Measurements from ENCODE around the gene NIBAN1. TPM values are rescaled to one million over a fixed set of nuclear protein-coding genes. Genes with fewer than 3 reads are reported as not detected.

The NIBAN1 gene
- total RNA-seq, 1 donor from 2014 or later: 8.8 TPM

- Histone ChIP-seq H4K20me1 (ENCODE audit: insufficient read depth, low read length) (no peaks in the 10 kb centered on the region), H3K4me2 (ENCODE audit: low read length) (no peak overlapping the region), H3K4me3 (ENCODE audit: insufficient read depth, low read depth, low read length) (no peak overlapping the region), H2AFZ (ENCODE audit: low read depth, low read length) (no peak overlapping the region), H3K79me2 (ENCODE audit: insufficient read depth, low read length) (no peaks in the 10 kb centered on the region), H3K9me3 (ENCODE audit: insufficient read depth, low read depth, low read length) (no peaks in the 10 kb centered on the region), H3K27ac (ENCODE audit: low read depth, low read length) (no peak overlapping the region), H3K4me1 (ENCODE audit: insufficient read depth, low read length) (peaks cover 8% of the 10 kb centered on the region), H3K36me3 (ENCODE audit: insufficient read depth, low read length) (no peaks in the 10 kb centered on the region), H3K27me3 (ENCODE audit: insufficient read depth, low read length) (no peaks in the 10 kb centered on the region), H3K9ac (ENCODE audit: low read length) (no peak overlapping the region)
- Mint-ChIP-seq H3K4me3 (ENCODE audit: unreplicated experiment) (no peak overlapping the region), H3K27me3 (ENCODE audit: low read depth, unreplicated experiment) (no peaks in the 10 kb centered on the region), H3K4me1 (ENCODE audit: low read depth, unreplicated experiment) (peaks cover 15% of the 10 kb centered on the region), H3K27ac (ENCODE audit: unreplicated experiment) (no peak overlapping the region), H3K9me3 (ENCODE audit: unreplicated experiment) (no peaks in the 10 kb centered on the region), H3K36me3 (ENCODE audit: low read depth, unreplicated experiment) (no peaks in the 10 kb centered on the region)
- no peak for TF ChIP-seq CTCF (IDR thresholded peaks at IDR 0.05; ENCODE audit: insufficient read depth, low read depth, low read length)
- DNase-seq (ENCODE audit: low read depth) (no peak), FAIRE-seq (no peak)
Observed at GRCh38 chr1:184952428-184952827, 21.9 kb downstream of the NIBAN1 start.

GRCh38 chr1:184951788-184952187 is 22.5 kb downstream of the NIBAN1 start:
- Histone ChIP-seq H3K27me3 (ENCODE audit: insufficient read depth, low read length) (no peaks in the 10 kb centered on the region), H3K79me2 (ENCODE audit: insufficient read depth, low read length) (no peaks in the 10 kb centered on the region), H3K4me3 (ENCODE audit: insufficient read depth, low read depth, low read length) (no peak overlapping the region), H3K36me3 (ENCODE audit: insufficient read depth, low read length) (no peaks in the 10 kb centered on the region), H3K4me2 (ENCODE audit: low read length) (no peak overlapping the region), H2AFZ (ENCODE audit: low read depth, low read length) (no peak overlapping the region), H3K4me1 (ENCODE audit: insufficient read depth, low read length) (peaks cover 8% of the 10 kb centered on the region), H4K20me1 (ENCODE audit: insufficient read depth, low read length) (no peaks in the 10 kb centered on the region), H3K9ac (ENCODE audit: low read length) (no peak overlapping the region), H3K9me3 (ENCODE audit: insufficient read depth, low read depth, low read length) (no peaks in the 10 kb centered on the region), H3K27ac (ENCODE audit: low read depth, low read length) (no peak overlapping the region)
- Mint-ChIP-seq H3K36me3 (ENCODE audit: low read depth, unreplicated experiment) (no peaks in the 10 kb centered on the region), H3K4me3 (ENCODE audit: unreplicated experiment) (no peak overlapping the region), H3K4me1 (ENCODE audit: low read depth, unreplicated experiment) (peaks cover 15% of the 10 kb centered on the region), H3K9me3 (ENCODE audit: unreplicated experiment) (no peaks in the 10 kb centered on the region), H3K27ac (ENCODE audit: unreplicated experiment) (no peak overlapping the region), H3K27me3 (ENCODE audit: low read depth, unreplicated experiment) (no peaks in the 10 kb centered on the region)
- FAIRE-seq (no peak), DNase-seq (ENCODE audit: low read depth) (no peak)
- TF ChIP-seq CTCF (IDR thresholded peaks at IDR 0.05; ENCODE audit: insufficient read depth, low read depth, low read length) (no peak), EZH2 (IDR thresholded peaks at IDR 0.05; ENCODE audit: insufficient read depth, low read length) (no peak)

GRCh38 chr1:184950906-184951305 is 23.4 kb downstream of the NIBAN1 start:
- Mint-ChIP-seq H3K4me3 (ENCODE audit: unreplicated experiment) (no peak overlapping the region), H3K36me3 (ENCODE audit: low read depth, unreplicated experiment) (no peaks in the 10 kb centered on the region), H3K4me1 (ENCODE audit: low read depth, unreplicated experiment) (peaks cover 15% of the 10 kb centered on the region), H3K9me3 (ENCODE audit: unreplicated experiment) (no peaks in the 10 kb centered on the region), H3K27me3 (ENCODE audit: low read depth, unreplicated experiment) (no peaks in the 10 kb centered on the region), H3K27ac (ENCODE audit: unreplicated experiment) (no peak overlapping the region)
- DNase-seq (ENCODE audit: low read depth) (no peak), FAIRE-seq (no peak)
- Histone ChIP-seq H3K4me1 (ENCODE audit: insufficient read depth, low read length) (peaks cover 8% of the 10 kb centered on the region), H3K9me3 (ENCODE audit: insufficient read depth, low read depth, low read length) (no peaks in the 10 kb centered on the region), H3K4me3 (ENCODE audit: insufficient read depth, low read depth, low read length) (no peak overlapping the region), H3K79me2 (ENCODE audit: insufficient read depth, low read length) (no peaks in the 10 kb centered on the region), H3K27me3 (ENCODE audit: insufficient read depth, low read length) (no peaks in the 10 kb centered on the region), H3K9ac (ENCODE audit: low read length) (no peak overlapping the region), H4K20me1 (ENCODE audit: insufficient read depth, low read length) (no peaks in the 10 kb centered on the region), H3K4me2 (ENCODE audit: low read length) (no peak overlapping the region), H3K36me3 (ENCODE audit: insufficient read depth, low read length) (no peaks in the 10 kb centered on the region), H3K27ac (ENCODE audit: low read depth, low read length) (no peak overlapping the region), H2AFZ (ENCODE audit: low read depth, low read length) (no peak overlapping the region)
- TF ChIP-seq CTCF (IDR thresholded peaks at IDR 0.05; ENCODE audit: insufficient read depth, low read depth, low read length) (no peak), EZH2 (IDR thresholded peaks at IDR 0.05; ENCODE audit: insufficient read depth, low read length) (no peak)
